22Rv1 (cell line): Measurements from ENCODE around the gene CSF1.

ENCODE experiments used
- ZFX ChIP-seq: fragments of 450-650 bp; IDR thresholded peaks from 2 replicates; pipeline ENCODE4 v1.6.1; 2017; ENCODE audit warnings: antibody characterized with exemption, borderline replicate concordance
- TF ChIP-seq, protein P1 (sequence below): fragments of 450-650 bp; IDR thresholded peaks from 2 replicates; pipeline ENCODE4 v1.5.1; 2017; ENCODE audit warnings: mild to moderate bottlenecking

DNA sequence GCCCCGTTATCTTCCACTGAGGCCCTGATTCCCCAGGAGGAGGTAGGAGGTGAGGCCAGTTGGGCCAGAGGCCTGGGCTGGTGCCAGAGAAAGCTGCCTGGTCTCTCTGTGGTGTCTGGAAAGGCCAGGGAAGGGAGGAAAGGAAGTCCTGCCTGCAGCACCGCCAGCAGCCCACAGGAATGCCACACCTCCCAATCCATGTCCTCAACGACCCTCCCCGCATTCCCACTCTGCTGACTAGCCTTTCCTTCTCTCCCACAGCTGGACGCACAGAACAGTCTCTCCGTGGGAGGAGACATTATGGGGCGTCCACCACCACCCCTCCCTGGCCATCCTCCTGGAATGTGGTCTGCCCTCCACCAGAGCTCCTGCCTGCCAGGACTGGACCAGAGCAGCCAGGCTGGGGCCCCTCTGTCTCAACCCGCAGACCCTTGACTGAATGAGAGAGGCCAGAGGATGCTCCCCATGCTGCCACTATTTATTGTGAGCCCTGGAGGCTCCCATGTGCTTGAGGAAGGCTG lies 18.0 kb downstream of the CSF1 start:
- TF ChIP-seq, protein P1, sequence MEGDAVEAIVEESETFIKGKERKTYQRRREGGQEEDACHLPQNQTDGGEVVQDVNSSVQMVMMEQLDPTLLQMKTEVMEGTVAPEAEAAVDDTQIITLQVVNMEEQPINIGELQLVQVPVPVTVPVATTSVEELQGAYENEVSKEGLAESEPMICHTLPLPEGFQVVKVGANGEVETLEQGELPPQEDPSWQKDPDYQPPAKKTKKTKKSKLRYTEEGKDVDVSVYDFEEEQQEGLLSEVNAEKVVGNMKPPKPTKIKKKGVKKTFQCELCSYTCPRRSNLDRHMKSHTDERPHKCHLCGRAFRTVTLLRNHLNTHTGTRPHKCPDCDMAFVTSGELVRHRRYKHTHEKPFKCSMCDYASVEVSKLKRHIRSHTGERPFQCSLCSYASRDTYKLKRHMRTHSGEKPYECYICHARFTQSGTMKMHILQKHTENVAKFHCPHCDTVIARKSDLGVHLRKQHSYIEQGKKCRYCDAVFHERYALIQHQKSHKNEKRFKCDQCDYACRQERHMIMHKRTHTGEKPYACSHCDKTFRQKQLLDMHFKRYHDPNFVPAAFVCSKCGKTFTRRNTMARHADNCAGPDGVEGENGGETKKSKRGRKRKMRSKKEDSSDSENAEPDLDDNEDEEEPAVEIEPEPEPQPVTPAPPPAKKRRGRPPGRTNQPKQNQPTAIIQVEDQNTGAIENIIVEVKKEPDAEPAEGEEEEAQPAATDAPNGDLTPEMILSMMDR, result no peak
- no peak for TF ChIP-seq ZFX
